GM19324 (cell line): Measurements from ENCODE around the gene TMOD1.
"Not testable (repeated sequence)": the region's sequence is repeated elsewhere in the genome, so short reads cannot be mapped to it uniquely, and the experiment has no call there.

Source experiments
- ATAC-seq: cut with Tn5 transposase; IDR thresholded peaks from one replicate; pipeline ENCODE4 v1.9.1; 2021; ENCODE audit warnings: mild to moderate bottlenecking, moderate library complexity; ENCODE audit not compliant: unreplicated experiment, low FRiP score

The TMOD1 gene

DNA sequence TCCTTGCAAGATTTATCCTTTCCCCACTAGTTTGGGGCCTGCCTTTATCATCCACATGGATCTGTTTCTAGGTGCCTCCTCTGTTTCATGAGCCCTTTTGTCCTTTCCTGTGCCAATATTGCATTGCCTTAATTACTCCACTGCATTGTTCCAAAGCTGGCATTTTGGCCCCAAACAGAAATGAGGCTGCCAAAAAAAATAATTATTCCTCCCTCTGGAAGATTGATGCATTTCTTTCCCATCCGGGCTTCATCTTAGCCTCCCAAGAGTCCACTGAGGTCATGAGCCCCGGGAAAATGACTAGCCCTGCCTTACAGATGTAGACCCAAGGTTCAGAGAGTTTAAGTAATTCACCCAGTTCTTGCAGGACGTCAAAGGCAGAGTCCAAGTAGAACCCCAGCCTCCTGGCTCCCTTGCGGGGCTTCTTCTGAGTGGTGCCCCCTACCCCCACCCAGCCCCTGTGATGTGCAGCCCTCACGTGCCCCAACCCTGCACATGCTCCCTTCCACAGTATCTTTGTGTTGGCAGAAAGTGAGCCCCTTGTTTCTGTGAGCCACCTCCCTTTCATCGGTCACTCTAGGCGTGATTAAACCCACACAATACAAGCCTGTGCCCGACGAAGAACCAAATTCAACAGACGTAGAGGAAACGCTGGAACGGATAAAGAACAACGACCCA is 62.1 kb downstream of the TMOD1 start:
- ATAC-seq: no peak

DNA sequence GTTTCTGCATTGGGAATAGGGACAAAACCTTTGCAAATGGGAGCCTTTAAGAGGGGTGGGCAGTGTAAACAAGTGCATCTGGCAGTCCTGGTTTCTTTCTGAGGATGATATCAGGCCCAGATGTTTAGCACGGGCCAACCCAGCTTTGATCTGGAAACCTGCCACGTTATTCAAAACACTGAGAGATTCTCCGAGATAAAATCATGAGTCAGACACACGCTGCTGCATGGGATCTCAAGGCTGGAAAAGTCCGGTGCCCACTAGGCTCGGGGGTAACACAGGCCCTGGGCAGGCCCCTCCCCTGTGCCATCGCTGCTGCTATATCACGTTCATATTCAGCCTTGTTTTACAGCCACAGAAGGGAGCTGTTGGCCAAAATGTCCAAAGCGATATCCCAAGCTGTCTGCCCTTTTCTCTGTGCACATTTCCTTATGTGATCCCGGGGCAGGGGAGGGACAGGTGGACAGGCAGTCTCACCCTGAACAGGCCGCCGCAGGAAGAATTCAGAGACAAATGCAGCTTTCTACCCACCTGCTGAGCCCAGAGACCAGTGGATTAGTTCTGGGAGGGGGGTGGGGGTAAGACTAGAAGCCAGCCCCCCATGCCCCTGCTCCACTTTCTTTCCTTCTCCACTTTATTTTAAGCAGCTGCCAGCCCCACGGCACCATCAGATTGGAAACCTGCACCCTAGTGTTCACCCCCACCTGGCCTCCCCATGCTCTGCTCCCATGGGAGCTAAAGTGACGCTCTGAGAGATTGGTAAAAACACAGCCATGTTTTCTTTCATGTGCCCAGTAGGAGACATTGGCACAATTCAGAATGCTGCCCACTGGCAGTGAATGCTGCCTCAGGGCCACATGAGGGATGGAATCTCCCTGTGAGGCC is 63.1 kb downstream of the TMOD1 start:
- no peak for ATAC-seq

DNA sequence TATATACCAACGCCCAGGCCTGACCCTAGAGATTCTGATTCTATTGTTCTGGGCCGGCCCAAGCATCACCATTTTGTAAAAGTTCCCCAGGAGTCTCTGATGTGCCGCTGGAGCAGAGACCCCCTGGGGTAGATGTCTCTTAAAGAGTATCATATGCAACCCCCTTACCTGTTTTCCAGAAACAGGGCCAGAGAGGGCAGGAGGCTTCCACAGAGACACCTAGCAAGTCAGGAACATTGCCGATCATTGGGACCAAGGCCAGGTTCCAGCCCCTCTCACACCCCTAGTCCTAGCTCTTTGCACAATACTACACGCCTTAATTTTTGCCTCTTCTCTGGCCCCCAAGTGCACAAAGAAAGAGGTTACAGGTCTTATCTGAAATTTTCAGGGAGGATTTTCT is 63.8 kb downstream of the TMOD1 start:
- no peak for ATAC-seq

DNA sequence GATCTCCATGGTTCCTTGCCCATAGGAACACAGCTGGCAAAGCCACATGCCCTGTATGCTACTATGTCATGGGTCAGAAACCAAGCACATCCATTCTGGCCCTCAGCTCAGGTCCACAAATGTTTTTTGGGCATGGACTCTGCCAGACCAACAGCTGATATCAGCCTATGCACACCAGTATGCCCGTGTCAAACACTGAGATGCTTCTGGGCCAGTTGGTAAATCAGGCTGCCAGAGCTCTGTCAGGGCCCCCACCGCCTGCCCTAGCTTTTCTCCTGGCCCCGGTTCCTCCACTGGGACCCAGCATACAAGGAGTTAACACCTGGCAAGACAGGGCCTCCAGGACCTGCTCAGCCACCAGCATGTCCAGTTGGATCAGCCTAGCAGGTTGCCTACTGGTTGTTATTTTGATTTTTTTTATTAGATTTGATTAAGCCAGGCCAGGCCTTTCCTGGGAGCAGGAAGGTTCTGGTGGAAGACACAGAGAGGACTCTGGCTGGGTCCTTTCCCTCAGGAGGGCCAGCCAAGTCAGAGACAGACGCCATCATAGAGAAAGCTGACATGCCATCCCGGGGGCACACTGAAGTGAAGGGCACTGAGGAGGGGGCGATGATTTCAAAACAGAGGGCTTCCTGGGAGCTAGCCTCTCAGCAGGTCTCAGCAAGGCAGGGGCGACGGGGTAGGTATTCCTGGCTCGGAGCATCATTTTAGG is 65.9 kb downstream of the TMOD1 start:
- no peak for ATAC-seq

DNA sequence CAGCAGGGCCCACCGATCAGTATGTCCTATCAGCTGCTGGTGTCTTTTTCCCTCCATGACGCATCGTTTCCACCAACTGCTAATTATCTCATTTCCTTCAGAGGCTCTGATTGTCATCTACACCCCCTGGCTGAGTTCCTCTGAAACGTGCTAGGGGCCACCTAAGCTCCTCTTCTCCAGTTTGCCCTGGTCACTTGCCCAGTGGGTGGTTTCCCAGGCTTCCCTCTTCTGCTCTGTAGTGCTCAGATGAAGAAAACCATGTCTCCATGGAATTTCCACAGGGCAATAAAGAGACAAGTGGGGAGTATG is 66.4 kb downstream of the TMOD1 start:
- no peak for ATAC-seq

DNA sequence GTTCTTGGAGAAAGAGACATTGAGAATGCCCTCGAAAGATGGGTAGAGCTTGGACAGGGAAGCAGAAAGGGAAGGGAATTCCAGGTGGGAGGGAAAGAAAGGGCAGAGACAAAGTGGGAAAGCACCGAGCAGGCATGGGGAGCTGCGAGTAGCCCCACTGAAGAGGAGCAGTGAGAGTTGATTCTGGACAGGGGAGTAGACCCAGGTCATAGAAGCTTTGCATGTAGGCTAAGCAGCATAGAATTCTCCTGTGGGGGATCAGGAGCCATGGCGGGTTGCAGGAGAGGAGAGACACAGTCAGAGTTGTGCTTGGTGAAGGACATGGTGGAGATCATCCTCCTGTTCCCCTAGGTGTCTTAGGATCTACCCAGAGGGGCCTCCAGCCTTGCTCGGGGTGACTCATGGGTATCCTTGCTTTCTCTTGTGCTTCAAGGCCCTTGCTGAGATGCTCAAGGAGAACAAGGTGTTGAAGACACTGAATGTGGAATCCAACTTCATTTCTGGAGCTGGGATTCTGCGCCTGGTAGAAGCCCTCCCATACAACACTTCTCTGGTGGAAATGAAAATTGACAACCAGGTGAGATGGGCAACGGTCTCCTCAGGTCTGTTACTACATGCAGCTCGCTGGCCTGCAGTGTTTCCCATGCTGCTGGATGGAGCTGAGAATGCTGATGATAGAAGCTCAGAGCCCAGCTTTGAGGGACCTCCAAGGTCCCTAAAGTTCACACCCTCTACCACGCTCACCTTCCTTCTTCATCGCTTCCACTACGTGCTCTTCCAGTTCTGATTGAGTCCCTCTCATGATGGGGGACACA is 67.2 kb downstream of the TMOD1 start:
- ATAC-seq: no peak

DNA sequence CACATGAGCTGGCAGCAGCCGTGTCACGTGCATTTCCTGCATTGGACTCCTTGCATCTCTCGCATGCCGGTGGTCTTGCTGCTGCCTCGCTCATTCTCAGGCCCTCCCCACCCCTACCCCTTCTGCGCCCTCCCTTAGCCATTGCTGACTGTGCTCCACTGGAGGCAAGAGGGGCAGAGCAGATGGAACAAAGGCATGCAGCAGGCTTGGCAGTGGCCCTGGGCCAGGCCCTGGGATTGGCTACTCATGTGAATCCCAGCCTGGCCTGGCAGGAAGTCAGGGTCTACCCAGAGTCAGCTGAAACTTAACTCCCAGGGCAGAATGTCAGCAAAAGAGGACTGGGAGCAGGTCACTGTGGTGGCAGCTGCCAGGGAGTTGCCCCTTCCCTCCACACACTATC is 69.4 kb downstream of the TMOD1 start:
- no peak for ATAC-seq

DNA sequence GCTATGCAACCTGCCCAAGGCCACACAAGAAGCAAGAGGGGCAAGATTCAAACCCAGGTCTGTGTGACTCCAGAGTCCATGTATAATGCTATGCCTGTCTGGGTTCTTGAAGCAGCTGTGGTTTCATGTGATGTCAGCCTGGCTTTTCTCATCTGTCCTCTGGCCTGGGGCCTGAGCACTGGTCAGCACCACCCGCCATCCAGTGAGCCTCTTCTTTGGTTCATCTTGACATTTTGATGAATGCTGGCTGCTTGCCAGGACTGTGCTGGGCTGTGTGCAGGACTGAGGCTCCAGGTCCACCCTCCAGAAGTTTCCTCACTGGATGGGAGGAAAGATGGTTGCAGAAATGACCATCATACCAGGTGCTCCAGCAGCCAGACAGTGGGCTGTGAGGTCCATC is 70.2 kb downstream of the TMOD1 start:
- ATAC-seq: no peak

DNA sequence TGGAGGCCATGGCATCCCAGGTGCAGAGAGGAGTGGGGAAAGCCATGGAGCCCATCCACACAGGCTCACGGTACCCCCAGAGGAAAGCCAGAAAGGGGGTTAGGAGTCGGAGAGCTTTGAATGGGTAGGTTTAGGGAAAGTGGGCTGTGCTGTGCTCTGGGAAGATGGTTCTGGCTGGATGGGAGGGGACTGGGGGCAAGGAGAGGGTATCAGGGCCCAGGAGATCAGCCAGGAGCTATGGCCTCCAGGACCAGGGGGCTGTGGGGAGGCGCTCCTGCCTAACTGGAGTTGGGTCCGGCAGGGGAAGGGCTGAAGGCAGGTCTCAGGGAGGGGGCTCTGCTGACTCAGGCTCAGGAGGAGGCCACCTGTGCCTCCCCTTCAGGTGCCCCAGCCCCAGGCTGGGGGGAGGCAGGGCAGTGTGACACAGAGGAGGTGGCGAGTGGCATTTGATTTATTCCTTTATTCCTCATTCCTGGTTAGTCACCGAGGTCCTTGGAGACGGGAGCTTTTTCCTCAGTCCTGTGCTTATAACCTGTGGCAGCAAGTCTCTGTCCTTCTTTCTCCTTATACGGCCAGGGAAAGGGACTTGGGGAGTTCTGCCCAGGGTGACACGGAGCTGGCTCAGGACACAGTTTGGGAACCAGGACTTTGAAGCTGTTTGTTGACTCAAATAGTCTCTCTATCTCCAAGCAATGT is 70.9 kb downstream of the TMOD1 start:
- ATAC-seq: no peak

DNA sequence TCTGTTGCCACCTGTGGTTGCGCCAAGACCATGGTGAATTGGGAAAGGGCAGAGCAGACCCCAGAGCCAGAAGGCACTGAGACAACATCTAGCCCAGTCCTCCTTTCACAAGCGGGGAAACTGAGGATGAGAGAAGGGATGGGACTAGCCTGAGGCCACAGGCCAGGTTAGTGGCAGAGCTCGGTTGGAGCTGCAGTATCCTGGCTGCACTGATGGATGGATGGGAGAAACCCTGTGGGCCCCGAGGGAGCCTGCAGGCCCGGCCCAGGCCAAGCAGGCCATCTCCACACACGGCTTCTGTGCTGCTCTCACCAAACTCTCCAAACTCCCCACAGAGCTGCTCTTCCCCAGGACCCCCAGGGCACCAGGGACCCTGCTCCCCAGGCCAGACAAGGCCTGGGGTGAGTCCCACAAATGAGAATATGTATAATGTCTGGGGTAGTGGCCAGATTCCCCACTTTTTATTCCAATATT is 71.5 kb downstream of the TMOD1 start:
- no peak for ATAC-seq

DNA sequence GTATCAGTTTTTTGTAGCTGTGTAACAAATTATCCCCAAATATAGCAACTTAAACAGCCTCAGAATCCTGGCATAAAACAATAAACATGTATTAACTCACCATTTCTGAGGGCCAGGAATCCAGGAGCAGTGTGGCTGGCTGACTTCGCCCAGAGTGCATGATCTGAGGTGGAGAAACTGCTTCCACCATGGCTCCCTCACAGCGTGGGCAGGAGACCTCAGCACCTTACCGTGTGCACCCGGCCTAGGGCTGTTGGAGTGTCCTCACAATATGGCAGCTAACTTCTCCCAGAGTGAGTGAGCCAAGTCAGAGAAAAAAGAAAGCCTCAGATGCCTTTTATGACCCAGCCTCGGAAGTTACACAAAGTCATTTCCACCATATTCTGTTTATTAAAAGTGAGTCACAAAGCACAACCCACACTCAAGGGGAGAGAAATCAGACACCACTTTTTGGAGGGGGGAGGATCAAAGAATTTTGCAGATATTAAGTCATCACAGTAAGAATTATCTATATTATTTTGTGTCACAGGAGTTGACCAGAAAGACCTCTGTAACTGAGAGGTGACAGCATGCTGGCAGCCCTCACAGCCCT is 72.1 kb downstream of the TMOD1 start:
- ATAC-seq: no peak

DNA sequence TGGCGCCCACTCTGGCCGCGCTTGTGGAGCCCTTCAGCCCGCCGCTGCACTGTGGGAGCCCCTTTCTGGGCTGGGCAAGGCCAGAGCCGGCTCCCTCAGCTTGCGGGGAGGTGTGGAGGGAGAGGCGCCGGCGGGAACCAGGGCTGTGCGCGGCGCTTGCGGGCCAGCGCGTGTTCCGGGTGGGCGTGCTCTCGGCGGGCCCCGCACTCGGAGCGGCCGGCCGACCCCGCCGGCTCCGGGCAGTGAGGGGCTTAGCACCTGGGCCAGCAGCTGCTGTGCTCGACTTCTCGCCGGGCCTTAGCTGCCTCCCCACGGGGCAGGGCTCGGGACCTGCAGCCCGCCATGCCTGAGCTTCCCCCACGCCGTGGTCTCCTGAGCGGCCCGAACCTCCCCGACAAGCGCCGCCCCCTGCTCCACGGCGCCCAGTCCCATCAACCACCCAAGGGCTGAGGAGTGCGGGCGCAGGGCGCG is 72.7 kb downstream of the TMOD1 start:
- ATAC-seq: not testable (repeated sequence)

DNA sequence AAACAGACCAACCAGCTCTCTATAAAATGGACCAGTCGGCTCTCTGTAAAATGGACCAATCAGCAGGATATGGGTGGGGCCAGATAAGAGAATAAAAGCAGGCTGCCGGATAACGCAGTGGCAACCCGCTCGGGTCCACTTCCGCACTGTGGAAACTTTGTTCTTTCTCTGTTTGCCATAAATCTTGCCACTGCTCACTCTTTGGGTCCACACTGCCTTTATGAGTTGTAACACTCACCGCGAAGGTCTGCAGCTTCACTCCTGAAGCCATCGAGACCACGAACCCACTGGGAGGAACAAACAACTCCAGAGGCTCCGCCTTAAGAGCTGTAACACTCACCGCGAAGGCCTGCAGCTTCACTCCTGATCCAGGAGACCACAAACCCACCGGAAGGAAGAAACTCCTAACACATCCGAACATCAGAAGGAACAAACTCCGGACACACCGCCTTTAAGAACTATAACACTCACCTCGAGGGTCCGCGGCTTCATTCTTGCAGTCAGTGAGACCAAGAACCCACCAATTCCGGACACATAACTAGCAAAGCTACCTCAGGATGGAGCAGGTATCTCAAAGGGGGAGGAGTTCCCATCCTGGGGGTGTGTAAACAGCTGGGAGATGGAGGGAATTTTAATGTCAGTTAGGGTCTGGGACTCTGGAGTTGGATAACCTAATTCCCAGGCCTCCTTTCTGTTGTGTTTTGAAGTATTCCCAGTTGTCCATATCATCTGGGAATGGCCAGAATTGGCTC is 73.6 kb downstream of the TMOD1 start:
- not testable (repeated sequence) for ATAC-seq

DNA sequence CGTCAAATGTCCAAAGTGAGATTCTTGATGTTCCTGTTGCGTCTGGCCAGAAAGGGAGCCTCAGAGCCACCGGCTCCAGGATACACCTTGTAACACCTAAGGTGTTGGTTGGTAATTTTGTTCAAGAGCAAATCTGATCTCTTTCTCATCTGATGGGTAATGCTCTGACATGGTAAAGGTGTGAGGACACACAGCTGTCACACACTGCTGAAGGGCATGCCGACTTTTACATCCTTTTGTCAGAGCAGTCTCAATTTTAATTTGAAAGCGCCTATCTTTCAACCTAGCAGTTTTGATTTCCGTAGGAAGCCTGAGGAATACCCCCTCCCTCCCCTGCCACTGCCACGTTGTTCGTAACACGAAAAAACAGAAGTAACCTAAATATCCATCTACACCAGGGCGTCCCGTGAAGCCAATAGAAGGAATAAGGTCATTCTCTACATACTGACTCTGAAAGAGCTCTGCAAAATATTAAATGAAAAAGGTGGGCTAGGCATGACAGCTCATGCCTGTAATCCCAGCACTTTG is 74.3 kb downstream of the TMOD1 start:
- no peak for ATAC-seq

DNA sequence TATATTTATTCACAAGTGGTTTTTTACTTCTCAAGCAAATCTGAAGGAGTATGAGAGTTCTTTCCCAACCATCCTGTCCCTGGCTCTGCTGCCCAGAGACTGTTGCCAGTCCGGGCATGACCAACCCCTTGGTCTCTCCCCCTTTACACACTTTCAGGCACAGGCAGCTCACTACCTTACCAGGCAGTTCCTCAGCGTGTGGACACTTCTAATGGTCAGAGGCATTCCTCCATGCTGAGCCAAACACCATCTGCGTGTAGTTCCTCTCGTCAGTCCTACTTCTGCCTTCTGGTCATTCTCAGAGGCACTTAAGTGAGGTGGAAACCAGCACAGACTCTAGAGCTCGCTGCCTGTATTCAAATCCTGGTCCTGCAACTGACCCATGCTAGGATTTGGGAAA is 75.6 kb downstream of the TMOD1 start:
- ATAC-seq: no peak

DNA sequence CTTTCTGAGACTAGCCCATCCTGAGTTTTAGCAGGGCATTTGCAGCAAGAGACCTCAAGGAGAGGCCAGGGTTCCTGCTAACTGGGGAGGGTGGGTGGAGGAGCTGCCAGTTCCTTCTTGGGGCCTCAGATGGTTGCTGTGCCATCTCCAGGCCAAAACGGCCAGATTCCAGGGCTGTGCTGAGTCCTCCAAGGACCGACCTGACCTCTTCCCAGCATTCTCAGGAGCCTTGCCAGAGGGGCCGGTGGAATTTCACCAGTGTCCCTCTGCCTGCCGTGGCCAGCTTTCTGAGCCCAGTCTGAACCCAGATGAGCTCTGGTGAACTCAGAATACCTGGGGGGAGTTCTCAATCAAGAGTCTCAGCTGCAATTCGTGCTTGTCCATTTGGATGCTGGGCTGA is 77.4 kb downstream of the TMOD1 start:
- ATAC-seq: no peak

DNA sequence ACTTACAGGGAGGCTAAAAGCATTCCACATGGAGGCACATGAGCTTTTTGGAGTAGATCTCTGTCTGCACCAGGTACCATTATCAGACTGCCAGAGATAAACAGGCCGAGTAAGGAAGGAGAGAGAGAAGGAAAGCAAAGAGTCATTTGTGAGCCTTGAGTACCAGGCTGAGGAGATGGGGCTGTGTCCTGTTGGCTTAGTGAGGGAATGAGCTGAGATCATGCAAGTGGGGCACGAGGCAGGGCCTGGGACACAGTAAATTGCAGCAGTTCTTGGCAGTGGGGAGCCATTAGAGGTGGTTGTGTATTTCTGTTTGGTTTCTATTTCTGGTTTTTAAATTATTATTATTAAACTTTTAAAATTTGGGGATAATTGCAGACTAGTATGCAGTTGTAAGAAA is 78.4 kb downstream of the TMOD1 start:
- ATAC-seq: no peak

DNA sequence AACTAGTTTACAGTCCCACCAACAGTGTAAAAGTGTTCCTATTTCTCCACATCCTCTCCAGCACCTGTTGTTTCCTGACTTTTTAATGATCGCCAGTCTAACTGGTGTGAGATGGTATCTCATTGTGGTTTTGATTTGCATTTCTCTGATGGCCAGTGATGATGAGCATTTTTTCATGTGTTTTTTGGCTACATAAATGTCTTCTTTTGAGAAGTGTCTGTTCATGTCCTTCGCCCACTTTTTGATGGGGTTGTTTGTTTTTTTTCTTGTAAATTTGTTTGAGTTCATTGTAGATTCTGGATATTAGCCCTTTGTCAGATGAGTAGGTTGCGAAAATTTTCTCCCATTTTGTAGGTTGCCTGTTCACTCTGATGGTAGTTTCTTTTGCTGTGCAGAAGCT is 80.1 kb downstream of the TMOD1 start:
- ATAC-seq: not testable (repeated sequence)

DNA sequence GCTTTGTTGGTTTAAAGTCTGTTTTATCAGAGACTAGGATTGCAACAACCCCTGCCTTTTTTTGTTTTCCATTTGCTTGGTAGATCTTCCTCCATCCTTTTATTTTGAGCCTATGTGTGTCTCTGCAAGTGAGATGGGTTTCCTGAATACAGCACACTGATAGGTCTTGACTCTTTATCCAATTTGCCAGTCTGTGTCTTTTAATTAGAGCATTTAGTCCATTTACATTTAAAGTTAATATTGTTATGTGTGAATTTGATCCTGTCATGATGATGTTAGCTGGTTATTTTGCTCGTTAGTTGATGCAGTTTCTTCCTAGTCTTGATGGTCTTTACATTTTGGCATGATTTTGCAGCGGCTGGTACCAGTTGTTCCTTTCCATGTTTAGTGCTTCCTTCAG is 83.3 kb downstream of the TMOD1 start:
- ATAC-seq: not testable (repeated sequence)
